Measurements from ENCODE around the gene RCOR2.

- TF ChIP-seq CTCF (IDR thresholded peaks at IDR 0.05), result no peak
- no peak for TF ChIP-seq POLR2A (IDR thresholded peaks at IDR 0.05)
Measured at GRCh38 chr11:63931045-63931444, 14.1 kb upstream of the RCOR2 start.

All from adrenal gland (tissue), 5 donors.